SK-N-MC (cell line): Measurements from ENCODE around the gene ADCY3.

ENCODE experiments used
- EZH2 ChIP-seq: fragments of 200-600 bp; sonication (generic); IDR thresholded peaks from one replicate; pipeline ENCODE4 v1.6.1; 2017; ENCODE audit warnings: antibody characterized with exemption
- FOXP2 ChIP-seq: optimal IDR thresholded peaks from 2 replicates; pipeline ENCODE3; 2011; ENCODE audit warnings: mild to moderate bottlenecking, moderate library complexity; ENCODE audit not compliant: insufficient read depth; ENCODE audit errors: extremely low read length, control extremely low read depth
- POLR2AphosphoS5 ChIP-seq: IDR thresholded peaks from 2 replicates; pipeline ENCODE4 v1.6.1; 2012; ENCODE audit warnings: mild to moderate bottlenecking, low read depth, low read length, borderline replicate concordance

DNA sequence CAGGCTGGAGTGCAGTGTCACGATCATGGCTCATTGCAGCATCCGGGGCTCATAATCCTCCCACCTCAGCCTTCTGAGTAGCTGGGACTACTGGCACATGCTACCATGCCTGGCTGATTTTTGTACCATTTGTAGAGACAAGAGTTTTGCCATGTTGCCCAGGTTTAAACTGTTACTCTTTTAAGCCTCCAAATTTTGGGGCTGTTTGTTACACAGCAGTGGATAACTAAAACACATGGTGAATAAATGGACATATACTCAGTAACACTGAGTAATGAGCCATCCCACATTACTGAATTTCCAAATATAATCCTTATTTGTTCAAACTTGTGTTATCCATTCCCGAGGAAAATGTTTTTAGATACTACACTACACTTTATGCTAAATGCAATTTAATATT is 9.8 kb downstream of the ADCY3 start:
- TF ChIP-seq EZH2 (no peak), POLR2AphosphoS5 (no peak), FOXP2 (no peak)
